Spleen (tissue), 7 donors: Measurements from ENCODE around the gene SEMA5A.

Source experiments
- CTCF ChIP-seq, 11 experiments: fragments of 200-600 bp in 7 of 11; fragments of 450-650 bp in 4 of 11; sonication (generic) in 4 of 11; IDR thresholded peaks in 8 of 11; conservative IDR thresholded peaks in 3 of 11; 1 replicate in 7 of 11; 2 replicates in 4 of 11; pipeline versions ENCODE4 v1.4.0 to v1.8.0; 2016 to 2021; ENCODE audit warnings: antibody characterized with exemption in 11 of 11, inconsistent platforms in 4 of 11, mild to moderate bottlenecking in 1 of 11
- POLR2AphosphoS5 ChIP-seq, 3 donors: sonication (generic); formaldehyde crosslinking; IDR thresholded peaks; one replicate each; pipeline ENCODE4 v1.5.1; 2017; ENCODE audit warnings: antibody characterized with exemption in 3 of 3
- donor health status: DM: no; HTN: no; CAD: no; lungs with moderate emphysema.
- donor health status: DM: no; HTN: no; CAD: no.
- donor health status: DM: no; HTN: no; CAD: no.

GRCh38 chr5:9251379-9251980 is 294.4 kb downstream of the SEMA5A start:
- TF ChIP-seq CTCF (IDR thresholded peaks at IDR 0.05 in 8 of 11, conservative IDR thresholded peaks at IDR 0.05 in 3 of 11), result no peak
- no peak for TF ChIP-seq POLR2AphosphoS5 (IDR thresholded peaks at IDR 0.05)
